Uterus (tissue), 4 donors: Measurements from ENCODE around the gene DNAH11. TPM values are rescaled to one million over a fixed set of nuclear protein-coding genes. Genes with fewer than 3 reads are reported as not detected.

Source experiments
- DNase-seq, 2 donors: peaks; one replicate each; pipeline ENCODE4 v3.0.0-alpha.2; 2019 to 2020
- H3K27ac ChIP-seq, 2 donors: fragments of 200-600 bp; sonication (generic); 1 replicate in 1 of 2; 2 replicates in 1 of 2; pipeline ENCODE4 v1.5.1; 2016 to 2018
- H3K27me3 ChIP-seq, 2 donors: fragments of 200-600 bp; sonication (generic); one replicate each; pipeline ENCODE4 v1.5.1; 2018 to 2019; ENCODE audit warnings: control low read depth in 1 of 2
- H3K36me3 ChIP-seq, 2 donors: fragments of 200-600 bp; sonication (generic); one replicate each; pipeline ENCODE4 v1.5.1; 2019; ENCODE audit warnings: control low read depth in 1 of 2
- H3K4me1 ChIP-seq, 2 donors: fragments of 200-600 bp; sonication (generic); one replicate each; pipeline ENCODE4 v1.5.1; 2018 to 2019; ENCODE audit warnings: control low read depth in 1 of 2
- H3K4me3 ChIP-seq, 2 donors: fragments of 200-600 bp; sonication (generic); 1 replicate in 1 of 2; 2 replicates in 1 of 2; pipeline ENCODE4 v1.5.1; 2018 to 2019; ENCODE audit warnings: mild to moderate bottlenecking in 1 of 2
- H3K9me3 ChIP-seq, 2 donors: fragments of 200-600 bp; sonication (generic); one replicate each; pipeline ENCODE4 v1.5.1; 2019; ENCODE audit warnings: control low read depth in 1 of 2
- CTCF ChIP-seq, 4 experiments: fragments of 200-600 bp in 2 of 4; fragments of 450-650 bp in 2 of 4; sonication (generic) in 2 of 4; IDR thresholded peaks; one replicate each; pipeline ENCODE4 v1.5.1; 2016 to 2019; ENCODE audit warnings: antibody characterized with exemption in 4 of 4, mild to moderate bottlenecking in 2 of 4, moderate library complexity in 1 of 4
- POLR2A ChIP-seq, 2 donors: fragments of 450-650 bp; IDR thresholded peaks; one replicate each; pipeline ENCODE4 v1.6.1; 2016; ENCODE audit warnings: antibody characterized with exemption in 2 of 2, mild to moderate bottlenecking in 1 of 2, moderate library complexity in 1 of 2
- intact Hi-C: fragments of 100-400 bp; cut with DNase I; formaldehyde crosslinking; loops from one replicate; pipeline ENCODE4 v1.15.1; 2023; ENCODE audit warnings: low total_unique reads
- total RNA-seq, 4 donors: library from RNA; depleted of rRNA in 3 of 4; stranded (reverse); fragments of >200 nt in 3 of 4; gene quantifications; one replicate each; pipeline versions ENCODE4 v1.1.0 to v1.2.4, GENCODE V29; 2014 to 2023
- donor health status: DM: yes; HTN: yes; CAD: no.

DNAH11 gene
- total RNA-seq, 4 donors from 2014 or later = 0.26 to 6.8 (median 1.5) TPM

- intact Hi-C loops = no loop called here
- H3K4me1 ChIP-seq = no peaks in the 10 kb centered on the region
- H3K27me3 ChIP-seq = no peaks in the 10 kb centered on the region
- H3K27ac ChIP-seq = no peak overlapping the region
- DNase-seq = no peak
- H3K4me3 ChIP-seq = no peak overlapping the region
- no peak for TF ChIP-seq CTCF (IDR thresholded peaks at IDR 0.05)
- no peak for TF ChIP-seq POLR2A (IDR thresholded peaks at IDR 0.05)
- no peaks in the 10 kb centered on the region for H3K36me3 ChIP-seq
- H3K9me3 ChIP-seq = no peaks in the 10 kb centered on the region
These were observed 350.6 kb downstream of the DNAH11 start for GRCh38 chr7:21893401-21893800.

- no peaks in the 10 kb centered on the region for H3K27me3 ChIP-seq
- intact Hi-C loops = no loop called here
- no peak for DNase-seq
- no peaks in the 10 kb centered on the region for H3K36me3 ChIP-seq
- no peak overlapping the region for H3K4me3 ChIP-seq
- no peaks in the 10 kb centered on the region for H3K4me1 ChIP-seq
- H3K27ac ChIP-seq = no peak overlapping the region
- H3K9me3 ChIP-seq = no peaks in the 10 kb centered on the region
- TF ChIP-seq POLR2A (IDR thresholded peaks at IDR 0.05) (no peak), CTCF (IDR thresholded peaks at IDR 0.05) (no peak)
These were observed 355.6 kb downstream of the DNAH11 start for GRCh38 chr7:21898265-21898930.

GRCh38 chr7:21902240-21902639 lies 359.4 kb downstream of the DNAH11 start:
- Histone ChIP-seq H3K4me3 (no peak overlapping the region), H3K27me3 (no peaks in the 10 kb centered on the region), H3K9me3 (no peaks in the 10 kb centered on the region), H3K27ac (no peak overlapping the region), H3K36me3 (no peaks in the 10 kb centered on the region), H3K4me1 (no peaks in the 10 kb centered on the region)
- TF ChIP-seq CTCF (IDR thresholded peaks at IDR 0.05) (no peak), POLR2A (IDR thresholded peaks at IDR 0.05) (no peak)
- intact Hi-C loops = no loop called here
- no peak for DNase-seq

- Histone ChIP-seq H3K4me3 (no peak overlapping the region), H3K4me1 (no peaks in the 10 kb centered on the region), H3K27ac (no peak overlapping the region), H3K9me3 (no peaks in the 10 kb centered on the region), H3K36me3 (no peaks in the 10 kb centered on the region), H3K27me3 (no peaks in the 10 kb centered on the region)
- no peak for DNase-seq
- intact Hi-C loops = no loop called here
- TF ChIP-seq CTCF (IDR thresholded peaks at IDR 0.05) = no peak
- no peak for TF ChIP-seq POLR2A (IDR thresholded peaks at IDR 0.05)
These were observed 360.4 kb downstream of the DNAH11 start for GRCh38 chr7:21903020-21903786.

GRCh38 chr7:21908746-21909145 lies 365.9 kb downstream of the DNAH11 start:
- H3K9me3 ChIP-seq = no peaks in the 10 kb centered on the region
- no peaks in the 10 kb centered on the region for H3K27me3 ChIP-seq
- H3K4me3 ChIP-seq = no peak overlapping the region
- TF ChIP-seq POLR2A (IDR thresholded peaks at IDR 0.05) (no peak), CTCF (IDR thresholded peaks at IDR 0.05) (no peak)
- no peak overlapping the region for H3K27ac ChIP-seq
- DNase-seq = no peak
- intact Hi-C loops = no loop called here
- no peaks in the 10 kb centered on the region for H3K36me3 ChIP-seq
- no peaks in the 10 kb centered on the region for H3K4me1 ChIP-seq
